Astrocyte (in vitro differentiated cells and primary cell): ENCODE data around the gene CEP57.

ENCODE experiments used
- CTCF ChIP-seq: IDR thresholded peaks from 2 replicates; pipeline ENCODE4 v1.5.1; 2011; ENCODE audit warnings: low read depth, mild to moderate bottlenecking, inconsistent platforms, low read length, moderate library complexity; ENCODE audit not compliant: insufficient read depth
- EZH2 ChIP-seq: IDR thresholded peaks from 2 replicates; pipeline ENCODE4 v1.6.1; 2012; ENCODE audit warnings: mild to moderate bottlenecking, low read length, inconsistent platforms; ENCODE audit not compliant: insufficient read depth

- TF ChIP-seq CTCF (no peak), EZH2 (no peak)
Measured at GRCh38 chr11:95751515-95751914, 38.8 kb upstream of the CEP57 start.
